GM12878 (cell line): ENCODE measurements around the gene RAB30. TPM values are rescaled to one million over a fixed set of nuclear protein-coding genes. Genes with fewer than 3 reads are reported as not detected.

ENCODE experiments used
- ATAC-seq: fragments of 200-7000 bp; cut with Tn5 transposase; 3 replicates; pipeline ENCODE4 v1.9.1; 2020; ENCODE audit warnings: mild to moderate bottlenecking, moderate library complexity
- BruUV-seq: library from RNA; stranded (reverse); fragments of 400-500 nt; replicated peaks from 2 replicates; lab custom pipeline; 2021; lab: Mats Ljungman, UMichigan
- CTCF ChIA-PET: fragments of 300-600 bp; sonication (Branson Sonifier 250); formaldehyde crosslinking; extraction: SDS; loops from one replicate; lab custom pipeline; 2021; ENCODE audit warnings: inconsistent platforms; lab: Yijun Ruan, JAX
- POLR2A ChIA-PET: fragments of 350-600 bp; formaldehyde crosslinking; extraction: SDS; loops from one replicate; lab custom pipeline; 2021; ENCODE audit warnings: inconsistent platforms; lab: Charles Lee
- RAD21 ChIA-PET: fragments of 300-600 bp; sonication (Branson Sonifier 250); formaldehyde crosslinking; loops from one replicate; lab custom pipeline; 2023; ENCODE audit warnings: antibody characterized with exemption; ENCODE audit not compliant: unreplicated experiment; lab: Charles Lee
- SMC1A ChIA-PET: fragments of 300-600 bp; sonication (Branson Sonifier 250); formaldehyde crosslinking; loops from one replicate; lab custom pipeline; 2023; ENCODE audit not compliant: unreplicated experiment, uncharacterized antibody; lab: Charles Lee
- DNase-seq: peaks from one replicate; pipeline ENCODE4 v3.0.0-alpha.2; 2011; ENCODE audit warnings: low read depth, low spot score
- FAIRE-seq: peaks from 3 replicates; lab custom pipeline; 2011; peaks lifted over from hg19 to GRCh38; lab: Jason Lieb, UNC
- H2AFZ ChIP-seq: 2 replicates; pipeline ENCODE4 v1.6.0; 2011; ENCODE audit warnings: low read depth, low read length, control low read depth; ENCODE audit not compliant: control insufficient read depth
- H3K27ac ChIP-seq: 2 replicates; pipeline ENCODE4 v1.5.1; 2011; ENCODE audit warnings: control low read depth; ENCODE audit not compliant: control insufficient read depth, insufficient read depth
- H3K27me3 ChIP-seq, 2 experiments: replicated peaks in 1 of 2; 2 replicates each; pipeline versions ENCODE4 v1.6.0 to v1.6.1; 2011; ENCODE audit warnings: low read length in 1 of 2; ENCODE audit not compliant: control insufficient read depth in 2 of 2, insufficient read depth in 2 of 2
- H3K36me3 ChIP-seq, 2 experiments: 2 replicates each; pipeline ENCODE4 v1.5.1; 2011; ENCODE audit warnings: low read length in 1 of 2; ENCODE audit not compliant: control insufficient read depth in 2 of 2, insufficient read depth in 2 of 2
- H3K4me1 ChIP-seq: 2 replicates; pipeline ENCODE4 v1.6.1; 2011; ENCODE audit warnings: mild to moderate bottlenecking, low read length, moderate library complexity, mixed read lengths; ENCODE audit not compliant: control insufficient read depth, insufficient read depth
- H3K4me2 ChIP-seq: 2 replicates; pipeline ENCODE4 v1.6.0; 2011; ENCODE audit warnings: control low read depth; ENCODE audit not compliant: control insufficient read depth, insufficient read depth
- H3K4me3 ChIP-seq: fragments of 200-600 bp; sonication (generic); 2 replicates; pipeline ENCODE4 v1.5.1; 2016
- H3K79me2 ChIP-seq: 2 replicates; pipeline ENCODE4 v1.6.0; 2011; ENCODE audit warnings: low read length; ENCODE audit not compliant: control insufficient read depth, insufficient read depth
- H3K9ac ChIP-seq: 2 replicates; pipeline ENCODE4 v1.8.0; 2011; ENCODE audit warnings: low read length, control low read depth, mixed read lengths; ENCODE audit not compliant: control insufficient read depth, insufficient read depth
- H3K9me3 ChIP-seq: replicated peaks from 3 replicates; pipeline ENCODE4 v1.5.1; 2011; ENCODE audit warnings: mild to moderate bottlenecking, low read length; ENCODE audit not compliant: control insufficient read depth, insufficient read depth
- H4K20me1 ChIP-seq: 2 replicates; pipeline ENCODE4 v1.6.0; 2011; ENCODE audit not compliant: control insufficient read depth, insufficient read depth
- FOXK2 ChIP-seq: fragments of 450-650 bp; IDR thresholded peaks from 2 replicates; pipeline ENCODE4 v1.6.1; 2017; ENCODE audit warnings: mild to moderate bottlenecking, moderate library complexity
- JUND ChIP-seq: IDR thresholded peaks from 2 replicates; pipeline ENCODE4 v1.6.1; 2012; ENCODE audit warnings: low read depth, mild to moderate bottlenecking, low read length, improper control_type of control experiment, moderate library complexity
- LARP7 ChIP-seq: fragments of 450-650 bp; IDR thresholded peaks from 2 replicates; pipeline ENCODE4 v1.6.1; 2017; ENCODE audit warnings: mild to moderate bottlenecking
- NFIC ChIP-seq: IDR thresholded peaks from 2 replicates; pipeline ENCODE4 v1.6.1; 2012; ENCODE audit warnings: low read depth, mild to moderate bottlenecking, inconsistent platforms, low read length, moderate library complexity
- POLR2AphosphoS2 ChIP-seq: IDR thresholded peaks from 2 replicates; pipeline ENCODE4 v1.6.1; 2011; ENCODE audit warnings: low read depth, mild to moderate bottlenecking, low read length, improper control_type of control experiment, moderate library complexity
- RFX5 ChIP-seq: IDR thresholded peaks from 2 replicates; pipeline ENCODE4 v1.6.1; 2011; ENCODE audit warnings: low read depth, low read length, improper control_type of control experiment
- SPI1 ChIP-seq: IDR thresholded peaks from 2 replicates; pipeline ENCODE4 v1.6.1; 2011; ENCODE audit warnings: low read depth, mild to moderate bottlenecking, low read length, moderate library complexity, borderline replicate concordance; ENCODE audit not compliant: insufficient read depth
- TCF12 ChIP-seq: IDR thresholded peaks from 2 replicates; pipeline ENCODE4 v1.6.1; 2011; ENCODE audit warnings: low read depth, mild to moderate bottlenecking, low read length
- ZNF687 ChIP-seq: fragments of 450-650 bp; IDR thresholded peaks from 2 replicates; pipeline ENCODE4 v1.6.1; 2017; ENCODE audit warnings: mild to moderate bottlenecking, moderate library complexity
- whole genome bisulfite sequencing: methylation state at CpG from one replicate; pipeline ENCODE4 v1.1.6; 2016; ENCODE audit warnings: low lambda C conversion rate; ENCODE audit not compliant: insufficient replicate concordance, insufficient coverage; ENCODE audit errors: missing lambda C conversion rate; 5-methylcytosine and 5-hydroxymethylcytosine counted together
- in situ Hi-C: fragments of 300-500 bp; cut with MboI; formaldehyde crosslinking; loops from 9 replicates; pipeline ENCODE4 v1.14.3; 2018; ENCODE audit warnings: mixed read lengths
- intact Hi-C: fragments of 100-400 bp; cut with micrococcal nuclease; formaldehyde crosslinking; loops from one replicate; pipeline ENCODE4 v1.14.2; 2022; ENCODE audit not compliant: unreplicated experiment
- polyA plus RNA-seq, 11 experiments: library from polyadenylated mRNA; depleted of rRNA in 4 of 11; unstranded in 6 of 11; stranded (reverse) in 5 of 11; fragments of >200 nt; fragmentation: Nextera tagmentation in 4 of 11; fragmentation: Illumina TruSeq in 1 of 11; extraction: Ambion mirVana in 4 of 11; extraction: Trizol in 1 of 11; gene quantifications; 1 replicate in 1 of 11; 2 replicates in 10 of 11; pipeline versions ENCODE4 v1.2.1 to v1.2.3, GENCODE V29; 2011 to 2016; ENCODE audit warnings: inconsistent platforms in 2 of 11, missing spikeins in 2 of 11, low read depth in 1 of 11
- total RNA-seq, 4 experiments: library from RNA; depleted of rRNA in 3 of 4; stranded (reverse); fragments of >200 nt in 3 of 4; fragmentation: Illumina TruSeq in 1 of 4; extraction: Trizol in 1 of 4; gene quantifications; 2 replicates each; pipeline versions ENCODE4 v1.2.1 to v1.2.3, GENCODE V29; 2013 to 2021

Gene RAB30
- total and polyA plus RNA-seq, 10 of the 15 experiments (the other 5 are each of a cell fraction or from before 2014, with no cell fraction given), result 9.8 to 26.7 (median 19.2) TPM

- Histone ChIP-seq H3K4me3 (no peak overlapping the region), H3K9ac (no peak overlapping the region), H3K9me3 (peaks cover 36% of the 10 kb centered on the region), H2AFZ (no peak overlapping the region), H3K27me3 (no peaks in the 10 kb centered on the region), H3K36me3 (peaks cover 0 to 4% of the 10 kb centered on the region in 2 experiments; a peak in 2 of 4 replicates), H3K4me1 (peaks cover 37% of the 10 kb centered on the region), H3K79me2 (peaks cover 41% of the 10 kb centered on the region), H4K20me1 (no peaks in the 10 kb centered on the region), H3K27ac (no peak overlapping the region), H3K4me2 (no peak overlapping the region)
- FAIRE-seq (no peak), DNase-seq (no peak), ATAC-seq (no peak)
- POLR2A ChIA-PET, result interaction anchor here (1.3 to 3.2 kb wide), 6 partner anchors 9 to 100 kb away, joined by 4 to 21 read pairs (median 6); partner anchors contain the start of gene PCF11
- in situ Hi-C loops (no loop called here), intact Hi-C loops (no loop called here)
- CTCF ChIA-PET, result interaction anchor here (0.7 to 1.4 kb wide), 5 partner anchors 11 to 155 kb away, joined by 3 to 6 read pairs (median 4); partner anchors contain the start of gene DDIAS
- BruUV-seq, result no TSS peak
- SMC1A ChIA-PET, result interaction anchor here (0.7 to 3.3 kb wide), 18 partner anchors 9 to 193 kb away, joined by 3 to 21 read pairs (median 4); partner anchors contain the start of gene RAB30
- WGBS, result 100% methylated on average over 1 of the region's 1 CpG
- no peak for TF ChIP-seq TCF12
- TF ChIP-seq RFX5, result no peak
- TF ChIP-seq POLR2AphosphoS2, result no peak
- no peak for TF ChIP-seq SPI1
- TF ChIP-seq JUND, result no peak
- TF ChIP-seq NFIC, result no peak
- TF ChIP-seq ZNF687, result no peak
- TF ChIP-seq FOXK2, result no peak
- no peak for TF ChIP-seq LARP7
- RAD21 ChIA-PET, result interaction anchor here (0.6 to 2.7 kb wide), 10 partner anchors 9 to 161 kb away, joined by 3 to 15 read pairs (median 5); partner anchors contain the start of gene PCF11
These were observed 15.1 kb downstream of the RAB30 start for GRCh38 chr11:83056611-83057010.
